PFSK-1 (cell line): Measurements from ENCODE around the gene KIF26B.

ENCODE experiments used
- FOXP2 ChIP-seq: optimal IDR thresholded peaks from 2 replicates; pipeline ENCODE3; 2011; ENCODE audit warnings: borderline replicate concordance, control low read depth, inconsistent platforms; ENCODE audit not compliant: insufficient read depth; ENCODE audit errors: extremely low read length, extremely low read depth
- POLR2AphosphoS5 ChIP-seq: IDR thresholded peaks from 2 replicates; pipeline ENCODE4 v1.6.1; 2012; ENCODE audit warnings: low read depth, mild to moderate bottlenecking, control low read depth, low read length, moderate library complexity
- REST ChIP-seq, 2 experiments: IDR thresholded peaks; 2 replicates each; pipeline versions ENCODE4 v1.6.1 to v1.8.0; 2011 to 2012; ENCODE audit warnings: low read depth in 2 of 2, low read length in 2 of 2, control low read depth in 1 of 2, inconsistent platforms in 1 of 2, mild to moderate bottlenecking in 1 of 2, moderate library complexity in 1 of 2; ENCODE audit not compliant: insufficient read depth in 1 of 2
- SIN3A ChIP-seq: IDR thresholded peaks from 2 replicates; pipeline ENCODE4 v1.6.1; 2012; ENCODE audit warnings: mild to moderate bottlenecking, low read length, moderate library complexity, borderline replicate concordance; ENCODE audit not compliant: insufficient read depth
- TAF1 ChIP-seq: IDR thresholded peaks from 2 replicates; pipeline ENCODE4 v1.6.1; 2012; ENCODE audit warnings: low read length, control low read depth, borderline replicate concordance; ENCODE audit not compliant: insufficient read depth

KIF26B gene

GRCh38 chr1:245510144-245510543 lies 355.4 kb downstream of the KIF26B start:
- TF ChIP-seq FOXP2, result no peak
- TF ChIP-seq REST (IDR thresholded peaks at IDR 0.05; ENCODE audit: insufficient read depth in 1 of 2, low read depth in 2 of 2, low read length in 2 of 2), result no peak
- TF ChIP-seq TAF1, result no peak
- no peak for TF ChIP-seq POLR2AphosphoS5
- no peak for TF ChIP-seq SIN3A

- TF ChIP-seq POLR2AphosphoS5, result no peak
Measured at GRCh38 chr1:245512181-245512888, 357.6 kb downstream of the KIF26B start.

DNA sequence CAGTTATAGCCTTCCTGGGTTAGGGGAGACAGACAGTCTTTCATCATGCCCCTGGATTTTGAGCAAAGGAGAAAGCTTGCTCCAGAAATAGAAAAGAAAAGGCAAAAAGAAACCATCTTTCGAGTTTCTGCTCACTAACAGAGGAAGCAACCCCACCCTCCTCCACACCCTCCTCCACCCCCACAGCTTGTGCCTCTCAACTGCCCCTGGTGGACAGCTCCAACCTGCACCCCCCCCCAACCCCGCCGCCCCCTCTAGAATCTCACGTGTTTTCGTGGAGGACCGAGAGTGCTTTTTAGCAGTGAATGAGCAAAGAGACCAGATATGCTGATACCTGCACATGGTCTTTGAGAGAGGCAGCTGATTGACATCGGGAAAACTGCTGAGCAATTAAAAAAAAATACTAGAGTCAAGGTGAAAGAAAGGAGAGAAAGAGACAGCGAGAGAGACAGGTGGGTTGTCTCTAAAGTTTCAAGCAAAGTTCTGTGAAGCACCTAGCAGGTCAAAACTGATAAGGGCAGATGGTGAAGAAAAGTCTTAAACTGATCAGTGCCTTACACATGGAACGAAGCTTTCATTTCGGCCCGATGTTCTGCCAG lies 358.3 kb downstream of the KIF26B start:
- no peak for TF ChIP-seq TAF1
- no peak for TF ChIP-seq REST (IDR thresholded peaks at IDR 0.05; ENCODE audit: insufficient read depth in 1 of 2, low read depth in 2 of 2, low read length in 2 of 2)
- no peak for TF ChIP-seq FOXP2
- no peak for TF ChIP-seq SIN3A
- no peak for TF ChIP-seq POLR2AphosphoS5

DNA sequence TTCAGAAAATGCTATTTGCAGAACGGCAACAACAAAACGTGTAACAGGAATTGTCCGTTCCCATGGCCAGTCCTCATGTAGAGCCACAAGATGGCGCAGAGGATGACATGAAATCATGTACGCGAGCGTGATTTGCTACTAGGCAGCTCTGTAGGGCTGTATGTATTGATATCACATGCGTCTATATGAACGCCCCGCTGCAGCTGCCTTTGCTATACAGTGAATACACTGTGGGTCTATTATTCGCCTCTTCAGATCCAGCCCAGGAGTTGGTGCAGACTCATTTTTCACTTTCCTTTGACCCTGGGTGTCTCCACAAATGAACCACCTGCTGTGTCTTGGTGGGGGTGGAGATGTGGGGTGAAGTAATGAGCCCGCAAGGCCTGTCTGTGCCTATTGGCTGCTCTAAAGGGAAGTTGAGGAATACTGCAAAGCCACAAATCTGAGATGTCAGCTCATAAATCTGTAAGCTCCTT lies 361.5 kb downstream of the KIF26B start:
- TF ChIP-seq REST (IDR thresholded peaks at IDR 0.05; ENCODE audit: insufficient read depth in 1 of 2, low read depth in 2 of 2, low read length in 2 of 2) (no peak), SIN3A (no peak), TAF1 (no peak)

- no peak for TF ChIP-seq POLR2AphosphoS5
- no peak for TF ChIP-seq SIN3A
- TF ChIP-seq FOXP2, result no peak
- TF ChIP-seq TAF1, result no peak
- TF ChIP-seq REST (IDR thresholded peaks at IDR 0.05; ENCODE audit: insufficient read depth in 1 of 2, low read depth in 2 of 2, low read length in 2 of 2), result no peak
Measured at GRCh38 chr1:245520611-245521010, 365.8 kb downstream of the KIF26B start.
